ENCODE data around the gene ERFE.

DNA sequence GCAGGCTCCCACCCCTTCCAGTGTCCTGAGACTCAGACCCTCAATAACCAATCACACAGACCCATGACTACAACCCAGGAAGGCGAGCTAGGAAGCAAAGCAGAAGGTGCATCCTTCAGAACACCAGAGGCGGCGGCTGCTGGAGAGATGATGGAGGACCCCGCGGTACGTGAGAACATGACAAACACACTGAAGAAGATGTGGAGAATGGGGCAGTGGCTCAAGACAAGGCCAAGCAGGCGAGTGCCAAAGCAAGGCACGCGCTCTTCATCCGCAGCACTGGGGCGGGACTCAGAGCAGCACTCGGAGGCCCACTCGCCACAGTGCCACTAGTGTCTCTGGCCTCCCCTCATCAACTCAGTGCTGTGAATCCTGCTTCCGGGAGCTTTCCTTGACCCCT is 13.7 kb downstream of the ERFE start:
- TF ChIP-seq, protein P1, sequence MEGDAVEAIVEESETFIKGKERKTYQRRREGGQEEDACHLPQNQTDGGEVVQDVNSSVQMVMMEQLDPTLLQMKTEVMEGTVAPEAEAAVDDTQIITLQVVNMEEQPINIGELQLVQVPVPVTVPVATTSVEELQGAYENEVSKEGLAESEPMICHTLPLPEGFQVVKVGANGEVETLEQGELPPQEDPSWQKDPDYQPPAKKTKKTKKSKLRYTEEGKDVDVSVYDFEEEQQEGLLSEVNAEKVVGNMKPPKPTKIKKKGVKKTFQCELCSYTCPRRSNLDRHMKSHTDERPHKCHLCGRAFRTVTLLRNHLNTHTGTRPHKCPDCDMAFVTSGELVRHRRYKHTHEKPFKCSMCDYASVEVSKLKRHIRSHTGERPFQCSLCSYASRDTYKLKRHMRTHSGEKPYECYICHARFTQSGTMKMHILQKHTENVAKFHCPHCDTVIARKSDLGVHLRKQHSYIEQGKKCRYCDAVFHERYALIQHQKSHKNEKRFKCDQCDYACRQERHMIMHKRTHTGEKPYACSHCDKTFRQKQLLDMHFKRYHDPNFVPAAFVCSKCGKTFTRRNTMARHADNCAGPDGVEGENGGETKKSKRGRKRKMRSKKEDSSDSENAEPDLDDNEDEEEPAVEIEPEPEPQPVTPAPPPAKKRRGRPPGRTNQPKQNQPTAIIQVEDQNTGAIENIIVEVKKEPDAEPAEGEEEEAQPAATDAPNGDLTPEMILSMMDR (IDR thresholded peaks at IDR 0.05): no peak
- no peak for TF ChIP-seq EZH2 (IDR thresholded peaks at IDR 0.05; ENCODE audit: borderline replicate concordance, insufficient read depth, low read depth, low read length, poor library complexity, severe bottlenecking)

Measured in B cell (primary cell).